GM19463 (cell line): ENCODE data around the gene PNPLA8.
"Not testable (repeated sequence)": the region's sequence is repeated elsewhere in the genome, so short reads cannot be mapped to it uniquely, and the experiment has no call there.

Source experiments
- ATAC-seq: cut with Tn5 transposase; IDR thresholded peaks from one replicate; pipeline ENCODE4 v1.9.1; 2021; ENCODE audit warnings: mild to moderate bottlenecking, moderate library complexity; ENCODE audit not compliant: unreplicated experiment

The PNPLA8 gene

GRCh38 chr7:108529341-108529740 lies 3.4 kb upstream of the PNPLA8 start:
- no peak for ATAC-seq

GRCh38 chr7:108528183-108528712 lies 2.3 kb upstream of the PNPLA8 start:
- no peak for ATAC-seq

GRCh38 chr7:108526768-108527017 lies 758 bp upstream of the PNPLA8 start:
- ATAC-seq = no peak

- ATAC-seq = peak; percentile 36
Measured at GRCh38 chr7:108525327-108525984, 479 bp downstream of the PNPLA8 start.

GRCh38 chr7:108522780-108523179 lies 3.2 kb downstream of the PNPLA8 start:
- no peak for ATAC-seq

GRCh38 chr7:108517951-108518350 lies 8.0 kb downstream of the PNPLA8 start:
- no peak for ATAC-seq

GRCh38 chr7:108515630-108516029 lies 10.3 kb downstream of the PNPLA8 start:
- no peak for ATAC-seq

- no peak for ATAC-seq
Measured at GRCh38 chr7:108515013-108515412, 10.9 kb downstream of the PNPLA8 start.

GRCh38 chr7:108511939-108512338 lies 14.0 kb downstream of the PNPLA8 start:
- no peak for ATAC-seq

- not testable (repeated sequence) for ATAC-seq
Measured at GRCh38 chr7:108504576-108504975, 21.4 kb downstream of the PNPLA8 start.

GRCh38 chr7:108503112-108504026 lies 22.6 kb downstream of the PNPLA8 start:
- peak; percentile 85 for ATAC-seq

- no peak for ATAC-seq
Measured at GRCh38 chr7:108499566-108499965, 26.4 kb downstream of the PNPLA8 start.

GRCh38 chr7:108498481-108498880 lies 27.5 kb downstream of the PNPLA8 start:
- ATAC-seq = no peak

GRCh38 chr7:108497082-108497725 lies 28.7 kb downstream of the PNPLA8 start:
- peak; percentile 74 for ATAC-seq

GRCh38 chr7:108492742-108493141 lies 33.2 kb downstream of the PNPLA8 start:
- no peak for ATAC-seq

GRCh38 chr7:108488768-108489538 lies 37.0 kb downstream of the PNPLA8 start:
- ATAC-seq = no peak

GRCh38 chr7:108487646-108488045 lies 38.3 kb downstream of the PNPLA8 start:
- ATAC-seq = no peak

- no peak for ATAC-seq
Measured at GRCh38 chr7:108486291-108486966, 39.5 kb downstream of the PNPLA8 start.

- no peak for ATAC-seq
Measured at GRCh38 chr7:108484137-108484536, 41.8 kb downstream of the PNPLA8 start.

- ATAC-seq = no peak
Measured at GRCh38 chr7:108480311-108480710, 45.6 kb downstream of the PNPLA8 start.
